SU-DHL-6 (cell line): Measurements from ENCODE around the gene SLC6A13.

Experiments
- CTCF ChIP-seq: fragments of 200-600 bp; sonication (generic); IDR thresholded peaks from one replicate; pipeline ENCODE4 v1.5.1; 2017; ENCODE audit warnings: antibody characterized with exemption, mild to moderate bottlenecking, low read length, moderate library complexity; ENCODE audit not compliant: insufficient read depth, poor library complexity, severe bottlenecking
- EZH2phosphoT487 ChIP-seq: fragments of 200-600 bp; sonication (generic), shearing (Covaris generic); conservative IDR thresholded peaks from 2 replicates; pipeline ENCODE4 v1.6.1; 2018; ENCODE audit warnings: mild to moderate bottlenecking, antibody characterized with exemption, low read length, moderate library complexity, mixed read lengths

GRCh38 chr12:175250-175649 lies 87.4 kb downstream of the SLC6A13 start:
- TF ChIP-seq CTCF (no peak), EZH2phosphoT487 (no peak)
